GM12865 (cell line): ENCODE results near the gene ZNRF3.
A peak's percentile ranks its signal among the peaks of the same experiment; 100 is the strongest.
"Not testable (repeated sequence)": the region's sequence is repeated elsewhere in the genome, so short reads cannot be mapped to it uniquely, and the experiment has no call there.

ENCODE experiments used
- DNase-seq: peaks from one replicate; pipeline ENCODE4 v3.0.0; 2010; ENCODE audit warnings: low read depth
- H3K4me3 ChIP-seq: 2 replicates; pipeline ENCODE4 v1.5.1; 2011; ENCODE audit warnings: mild to moderate bottlenecking, low read depth, low read length, control low read depth
- CTCF ChIP-seq: IDR thresholded peaks from 2 replicates; pipeline ENCODE4 v1.5.1; 2011; ENCODE audit warnings: low read length, control low read depth, low read depth, inconsistent platforms; ENCODE audit not compliant: insufficient read depth; ENCODE audit errors: missing control alignments

Gene ZNRF3

DNA sequence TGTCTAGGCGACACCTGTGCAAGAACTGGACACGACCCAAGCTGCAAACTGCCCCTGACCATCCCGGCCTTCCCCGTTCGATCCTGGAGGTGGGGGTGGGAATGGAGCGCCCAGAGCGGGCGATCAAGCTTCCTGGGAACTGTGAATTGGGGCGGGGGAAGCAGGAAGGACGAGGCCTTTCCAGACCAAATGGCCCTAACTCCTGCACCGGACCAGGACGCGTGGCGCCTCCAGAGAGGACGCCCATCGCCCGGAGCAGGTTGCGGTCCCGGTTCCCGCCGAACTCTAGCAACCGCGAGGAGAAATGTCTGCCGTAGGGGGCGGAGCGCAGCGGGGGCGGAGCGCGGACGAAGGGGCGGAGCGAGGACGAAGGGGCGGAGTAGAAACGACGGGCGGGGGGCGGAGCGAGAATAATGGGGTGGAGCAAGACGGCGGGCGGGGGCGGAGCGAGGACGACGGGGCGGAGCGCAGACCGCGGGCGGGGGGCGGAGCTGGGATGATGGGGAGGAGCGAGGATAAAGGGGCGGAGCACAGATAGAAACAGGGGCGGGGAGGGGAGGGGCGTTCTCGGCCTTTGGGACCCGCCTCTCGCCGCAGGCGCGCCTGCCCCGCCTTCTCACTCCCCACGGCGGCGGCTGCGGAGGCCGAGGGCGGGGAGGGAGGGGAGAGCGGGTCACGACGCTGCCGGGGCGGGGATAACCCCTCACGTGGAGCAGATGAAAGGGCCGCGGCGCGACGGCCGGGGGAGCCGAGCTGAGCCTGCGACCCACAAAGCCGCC is at the start of gene ZNRF3:
Gene ZNRF3, plus strand, starts transcription at position 695 of the 779 bp plus-strand sequence. CDS start 195 bp downstream, outside the sequence.
- peak; percentile 93 for DNase-seq
- no peak for TF ChIP-seq CTCF
- H3K4me3 ChIP-seq = peak within 1 kb of the TSS; percentile 44

DNA sequence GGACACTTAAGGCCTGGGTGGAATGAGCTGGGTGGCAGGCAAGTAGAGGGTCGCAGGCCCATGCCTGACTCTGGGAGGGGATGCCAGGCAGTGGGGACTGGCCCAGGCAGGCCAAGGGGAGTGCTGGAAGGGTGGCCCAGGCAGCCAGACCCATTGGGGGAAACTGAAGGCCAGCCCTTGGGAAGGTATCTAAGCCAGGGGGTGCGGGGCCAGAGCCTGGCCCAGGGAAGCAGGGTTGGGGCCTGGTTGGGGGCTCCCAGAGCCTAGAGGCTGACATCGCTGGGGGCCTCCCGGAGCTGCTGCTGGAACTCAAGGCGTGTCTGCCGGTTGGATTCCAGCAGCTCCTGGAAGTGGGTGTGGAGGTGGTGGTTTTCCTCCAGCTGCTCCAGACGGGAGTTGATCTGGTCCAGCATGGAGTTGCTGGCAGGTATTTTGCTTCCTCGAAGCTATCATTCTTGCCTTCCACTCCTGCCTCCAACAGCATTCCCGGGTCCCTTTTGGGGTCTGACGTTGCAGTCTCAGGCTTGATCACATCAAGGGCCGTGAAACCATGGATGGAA is 47.7 kb upstream of the ZNRF3 start:
- DNase-seq = no peak
- no peak for TF ChIP-seq CTCF
- no peak overlapping the region for H3K4me3 ChIP-seq

DNA sequence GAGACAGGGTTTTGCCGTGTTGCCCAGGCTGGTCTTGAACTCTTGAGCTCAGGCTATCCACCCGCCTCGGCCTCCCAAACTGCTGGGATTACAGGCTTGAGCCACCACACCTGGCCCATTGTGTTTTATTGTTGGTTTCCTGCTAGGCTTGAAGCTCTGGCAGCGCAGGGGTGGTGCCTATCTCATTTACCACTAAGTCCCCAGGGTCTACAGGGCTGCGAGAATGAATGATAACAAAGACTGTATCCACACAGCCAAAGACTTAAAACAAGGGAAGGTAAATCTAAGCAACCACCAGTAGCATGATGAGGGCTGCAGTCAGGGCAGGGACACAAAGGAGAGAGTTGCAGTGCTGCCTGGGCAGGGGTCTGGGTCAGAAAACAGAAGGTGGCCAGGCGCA is 45.7 kb upstream of the ZNRF3 start:
- TF ChIP-seq CTCF = no peak
- DNase-seq = no peak
- H3K4me3 ChIP-seq = no peak overlapping the region

- no peak for DNase-seq
- no peak for TF ChIP-seq CTCF
- H3K4me3 ChIP-seq = no peak overlapping the region
These were observed 44.4 kb upstream of the ZNRF3 start for GRCh38 chr22:28838971-28839370.

DNA sequence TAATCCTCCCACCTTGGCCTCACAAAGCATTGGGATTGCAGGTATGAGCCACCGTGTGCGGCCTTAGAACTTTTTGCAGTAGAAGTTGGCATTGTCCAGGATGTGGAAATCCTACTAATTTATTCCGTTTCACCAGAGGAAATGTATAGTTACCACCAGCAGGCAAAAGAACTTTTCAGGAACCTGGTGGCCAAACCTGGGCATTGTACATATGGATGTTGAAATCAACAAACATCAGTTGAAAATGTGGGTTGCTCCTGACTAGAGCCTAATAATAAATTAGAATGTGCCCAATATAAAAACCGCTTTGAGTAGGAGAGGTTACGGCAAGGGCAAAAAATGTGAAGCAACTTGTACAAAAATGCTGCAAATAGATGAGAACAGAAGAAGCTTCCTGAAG is 42.3 kb upstream of the ZNRF3 start:
- TF ChIP-seq CTCF = no peak
- no peak overlapping the region for H3K4me3 ChIP-seq
- no peak for DNase-seq

GRCh38 chr22:28843633-28844032 is 39.7 kb upstream of the ZNRF3 start:
- TF ChIP-seq CTCF = no peak
- no peak for DNase-seq
- H3K4me3 ChIP-seq = no peak overlapping the region

DNA sequence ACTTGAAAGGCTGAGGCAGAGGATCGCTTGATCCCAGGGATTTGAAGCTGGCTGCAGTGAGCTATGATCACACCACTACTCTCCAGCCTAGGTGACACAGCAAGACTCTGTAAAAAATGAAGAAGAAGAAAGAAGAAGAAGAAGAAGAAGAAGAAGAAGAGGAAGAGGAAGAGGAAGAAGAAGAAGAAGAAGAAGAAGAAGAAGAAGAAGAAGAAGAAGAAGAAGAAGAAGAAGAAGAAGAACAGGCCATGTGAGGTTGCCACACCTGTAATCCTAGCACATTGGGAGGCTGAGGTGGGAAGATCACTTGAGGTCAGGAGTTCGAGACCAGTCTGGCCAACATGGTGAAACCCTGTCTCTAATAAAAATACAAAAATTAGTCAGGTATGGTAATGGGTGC is 39.1 kb upstream of the ZNRF3 start:
- not testable (repeated sequence) for DNase-seq, H3K4me3 ChIP-seq
